Activated naive CD4-positive, alpha-beta T cell treated with anti-CD3 and anti-CD28 coated beads for 36 hours (primary cell): ENCODE measurements around the gene SUN3. TPM values are rescaled to one million over a fixed set of nuclear protein-coding genes. Genes with fewer than 3 reads are reported as not detected.
"Not testable (repeated sequence)": the region's sequence is repeated elsewhere in the genome, so short reads cannot be mapped to it uniquely, and the experiment has no call there.

Experiments
- CTCF ChIA-PET: fragments of 350-600 bp; sonication (Branson Sonifier 250); formaldehyde crosslinking; loops from one replicate; lab custom pipeline; 2021; ENCODE audit warnings: antibody characterized with exemption; lab: Charles Lee
- DNase-seq: peaks from one replicate; pipeline ENCODE4 v3.0.0-alpha.2; 2020
- H3K27ac Mint-ChIP-seq: one replicate; pipeline ENCODE4 v1.8.0; 2021; ENCODE audit warnings: mild to moderate bottlenecking, mixed read lengths
- H3K27me3 Mint-ChIP-seq: one replicate; pipeline ENCODE4 v1.8.0; 2021; ENCODE audit warnings: low read depth, mixed read lengths
- H3K36me3 Mint-ChIP-seq: one replicate; pipeline ENCODE4 v1.8.0; 2021; ENCODE audit warnings: low read depth, mixed read lengths
- H3K4me1 Mint-ChIP-seq: one replicate; pipeline ENCODE4 v1.8.0; 2021; ENCODE audit warnings: low read depth, mixed read lengths
- H3K4me3 Mint-ChIP-seq: one replicate; pipeline ENCODE4 v1.8.0; 2021; ENCODE audit warnings: mild to moderate bottlenecking, moderate library complexity, mixed read lengths
- H3K9me3 Mint-ChIP-seq: one replicate; pipeline ENCODE4 v1.8.0; 2021; ENCODE audit warnings: mixed read lengths
- intact Hi-C: fragments of 100-400 bp; cut with micrococcal nuclease; formaldehyde crosslinking; loops from one replicate; pipeline ENCODE4 v1.15.1; 2023
- total RNA-seq, 2 experiments: library from RNA; stranded (reverse); gene quantifications; one replicate each; pipeline ENCODE4 v1.2.3, GENCODE V29; 2021

SUN3 gene
- total RNA-seq, 2 experiments from 2014 or later, result not detected

DNA sequence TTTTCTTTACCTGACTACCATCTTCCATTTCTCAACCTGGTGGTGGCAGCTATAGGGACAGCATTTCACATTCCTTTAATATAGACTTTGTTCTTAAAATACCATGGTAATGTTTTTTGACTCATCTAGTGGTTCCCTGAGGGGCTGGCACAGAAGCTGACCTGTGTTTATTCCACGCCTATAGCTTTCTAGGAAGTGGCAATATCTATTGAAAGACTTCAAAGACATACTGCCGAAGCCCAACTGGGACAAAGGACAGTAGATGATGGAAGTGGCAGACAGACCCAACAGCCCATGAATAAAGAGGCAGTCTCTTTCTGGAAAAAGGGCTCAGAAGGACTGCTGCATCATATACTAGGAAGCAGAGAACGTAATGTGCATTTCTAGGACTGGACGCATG, 11.2 kb downstream of the SUN3 start:
- CTCF ChIA-PET, result no interaction called here
- H3K4me1 Mint-ChIP-seq, result no peaks in the 10 kb centered on the region
- intact Hi-C loops, result no loop called here
- DNase-seq, result no peak
- peaks cover 6% of the 10 kb centered on the region for H3K9me3 Mint-ChIP-seq
- H3K4me3 Mint-ChIP-seq, result no peak overlapping the region
- no peak overlapping the region for H3K27ac Mint-ChIP-seq
- peaks cover 2% of the 10 kb centered on the region for H3K36me3 Mint-ChIP-seq
- H3K27me3 Mint-ChIP-seq, result peaks cover 4% of the 10 kb centered on the region

GRCh38 chr7:48016641-48017040, 12.3 kb downstream of the SUN3 start:
- CTCF ChIA-PET, result no interaction called here
- H3K27ac Mint-ChIP-seq, result no peak overlapping the region
- H3K9me3 Mint-ChIP-seq, result peaks cover 6% of the 10 kb centered on the region
- DNase-seq, result no peak
- intact Hi-C loops, result no loop called here
- H3K36me3 Mint-ChIP-seq, result peaks cover 2% of the 10 kb centered on the region
- no peaks in the 10 kb centered on the region for H3K4me1 Mint-ChIP-seq
- H3K4me3 Mint-ChIP-seq, result no peak overlapping the region
- peaks cover 4% of the 10 kb centered on the region for H3K27me3 Mint-ChIP-seq

DNA sequence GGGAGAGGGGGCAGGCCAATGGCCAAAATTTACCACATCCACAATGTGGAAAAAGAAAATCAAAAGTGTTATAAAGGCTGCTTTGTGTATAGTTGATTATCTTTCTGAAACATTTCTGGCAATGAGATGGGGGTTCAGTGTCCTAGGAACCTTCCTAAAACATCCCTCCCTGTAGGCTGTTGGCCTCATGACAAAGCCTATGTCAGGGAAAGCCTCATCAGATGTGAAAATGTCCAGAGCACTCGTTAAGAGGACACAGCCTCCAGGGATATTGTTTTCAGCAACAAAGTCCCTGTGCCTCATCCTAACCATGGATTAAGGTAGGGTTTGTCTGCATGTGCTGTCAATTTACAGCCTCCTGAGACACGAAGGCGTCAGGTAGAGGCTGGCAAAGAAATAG, 17.0 kb downstream of the SUN3 start:
- no peak overlapping the region for H3K4me3 Mint-ChIP-seq
- H3K27me3 Mint-ChIP-seq, result peaks cover 4% of the 10 kb centered on the region
- CTCF ChIA-PET, result interaction anchor here (0.6 to 2.1 kb wide), 2 partner anchors 99 to 127 kb away, joined by 3 to 4 read pairs; no protein-coding TSS in a partner anchor

DNA sequence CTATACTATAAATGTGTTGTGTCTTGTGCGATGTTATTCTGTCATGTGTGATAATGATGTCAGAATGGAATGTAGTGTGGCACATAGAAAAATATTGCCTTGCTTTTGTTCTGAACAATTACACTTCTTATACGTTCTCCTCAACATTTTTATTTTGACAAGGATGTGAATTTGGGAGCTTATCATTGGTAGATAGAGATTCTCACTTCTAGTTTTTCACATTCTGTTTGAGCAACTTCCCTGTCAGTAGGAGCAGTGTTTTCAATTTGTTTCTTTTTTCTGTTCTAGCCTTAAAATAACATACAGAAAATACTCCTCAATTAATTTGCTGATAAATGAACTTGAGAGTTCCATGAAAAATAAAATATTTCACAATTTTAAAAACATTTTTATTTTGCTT, 17.6 kb downstream of the SUN3 start:
- Mint-ChIP-seq H3K36me3 (no peaks in the 10 kb centered on the region), H3K9me3 (no peaks in the 10 kb centered on the region), H3K27ac (no peak overlapping the region), H3K27me3 (peaks cover 4% of the 10 kb centered on the region), H3K4me1 (no peaks in the 10 kb centered on the region), H3K4me3 (no peak overlapping the region)
- DNase-seq, result no peak
- CTCF ChIA-PET, result interaction anchor here (0.6 to 1.7 kb wide), 2 partner anchors 99 to 128 kb away, joined by 3 to 4 read pairs; no protein-coding TSS in a partner anchor
- intact Hi-C loops, result no loop called here

More for the DNA sequence above, 17.0 kb downstream of the SUN3 start:
- Mint-ChIP-seq H3K9me3 (no peaks in the 10 kb centered on the region), H3K27ac (no peak overlapping the region), H3K4me1 (no peaks in the 10 kb centered on the region), H3K36me3 (no peaks in the 10 kb centered on the region)
- intact Hi-C loops, result no loop called here
- DNase-seq, result no peak

- no peaks in the 10 kb centered on the region for H3K27me3 Mint-ChIP-seq
Measured at GRCh38 chr7:48009954-48010353, 19.0 kb downstream of the SUN3 start.

GRCh38 chr7:48009257-48009656, 19.6 kb downstream of the SUN3 start:
- DNase-seq, result no peak
- CTCF ChIA-PET, result interaction anchor here (0.9 to 1.2 kb wide), 2 partner anchors 12 to 101 kb away, joined by 3 read pairs; no protein-coding TSS in a partner anchor

More at GRCh38 chr7:48009954-48010353, 19.0 kb downstream of the SUN3 start:
- CTCF ChIA-PET, result interaction anchor here (1.2 to 1.7 kb wide), 2 partner anchors 101 kb away, joined by 3 to 4 read pairs; no protein-coding TSS in a partner anchor
- intact Hi-C loops, result no loop called here
- Mint-ChIP-seq H3K9me3 (no peaks in the 10 kb centered on the region), H3K27ac (no peak overlapping the region), H3K36me3 (no peaks in the 10 kb centered on the region), H3K4me3 (no peak overlapping the region), H3K4me1 (no peaks in the 10 kb centered on the region)
- no peak for DNase-seq

DNA sequence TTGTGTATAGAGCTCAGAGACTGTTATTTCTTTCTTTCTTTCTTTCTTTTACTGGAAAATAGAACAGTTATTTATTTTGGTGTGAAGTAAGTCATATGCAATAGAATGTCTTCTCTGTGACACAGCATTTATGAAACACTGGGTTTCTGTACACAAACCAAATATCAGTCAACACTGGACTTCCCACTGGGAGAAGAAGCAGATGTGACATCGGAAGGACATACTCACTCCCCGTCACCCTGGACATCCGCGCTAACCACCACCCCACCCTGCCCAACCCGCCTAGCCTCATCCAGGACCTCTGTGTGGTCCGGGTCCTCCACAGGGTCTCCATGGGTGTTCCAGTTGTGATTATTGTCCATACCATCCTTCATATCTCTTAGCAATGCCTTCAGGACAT, 22.0 kb downstream of the SUN3 start:
- no peak overlapping the region for H3K27ac Mint-ChIP-seq
- no peaks in the 10 kb centered on the region for H3K4me1 Mint-ChIP-seq
- intact Hi-C loops, result no loop called here
- no peaks in the 10 kb centered on the region for H3K36me3 Mint-ChIP-seq
- no peaks in the 10 kb centered on the region for H3K27me3 Mint-ChIP-seq
- H3K9me3 Mint-ChIP-seq, result no peaks in the 10 kb centered on the region
- no peak overlapping the region for H3K4me3 Mint-ChIP-seq
- no peak for DNase-seq
- CTCF ChIA-PET, result no interaction called here

More at GRCh38 chr7:48009257-48009656, 19.6 kb downstream of the SUN3 start:
- no peaks in the 10 kb centered on the region for H3K36me3 Mint-ChIP-seq
- no peaks in the 10 kb centered on the region for H3K27me3 Mint-ChIP-seq
- no peak overlapping the region for H3K4me3 Mint-ChIP-seq
- H3K4me1 Mint-ChIP-seq, result no peaks in the 10 kb centered on the region
- no peak overlapping the region for H3K27ac Mint-ChIP-seq
- no peaks in the 10 kb centered on the region for H3K9me3 Mint-ChIP-seq
- intact Hi-C loops, result no loop called here

DNA sequence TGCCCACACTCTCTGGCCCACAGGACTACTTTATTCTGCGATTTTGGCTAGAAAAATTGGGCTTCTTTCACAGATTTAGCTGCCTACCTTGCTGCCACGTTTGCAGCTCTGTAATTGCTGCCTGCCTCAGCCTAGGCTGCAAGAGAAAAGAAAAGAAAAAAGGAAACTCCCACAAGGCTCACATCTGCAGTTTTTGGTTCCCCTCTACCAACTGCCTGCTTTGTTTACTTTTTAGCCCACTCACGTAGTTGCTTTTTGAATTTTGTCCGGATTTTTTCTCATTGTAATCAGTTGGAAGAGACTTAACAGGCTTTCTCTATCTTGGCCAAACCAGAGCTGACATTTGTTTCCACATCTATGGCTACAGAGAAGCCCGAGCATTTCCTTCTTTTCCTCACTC, 24.3 kb downstream of the SUN3 start:
- Mint-ChIP-seq H3K27ac (no peak overlapping the region), H3K36me3 (no peaks in the 10 kb centered on the region), H3K27me3 (no peaks in the 10 kb centered on the region), H3K9me3 (no peaks in the 10 kb centered on the region), H3K4me1 (no peaks in the 10 kb centered on the region), H3K4me3 (no peak overlapping the region)
- CTCF ChIA-PET, result no interaction called here
- no peak for DNase-seq
- intact Hi-C loops, result no loop called here

DNA sequence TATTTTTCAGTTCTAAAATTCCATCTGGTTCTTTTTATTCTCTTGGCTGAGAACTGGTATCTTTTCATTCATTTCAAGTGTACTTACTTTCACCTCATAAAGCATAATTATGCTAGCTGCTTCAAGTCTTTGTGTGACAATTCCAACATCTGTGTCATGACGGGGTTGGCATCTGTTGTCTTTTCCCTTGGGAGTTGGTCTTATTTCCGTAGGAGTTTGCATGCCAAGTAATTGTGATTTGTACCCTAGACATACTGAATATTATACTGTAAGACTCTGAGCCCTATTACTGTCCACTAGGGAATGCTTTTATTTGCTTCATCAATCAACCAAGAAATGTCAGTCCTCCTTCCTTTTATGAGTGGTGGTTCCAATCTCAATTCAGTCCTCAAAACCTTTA, 24.9 kb downstream of the SUN3 start:
- Mint-ChIP-seq H3K9me3 (no peaks in the 10 kb centered on the region), H3K27ac (no peak overlapping the region), H3K4me1 (no peaks in the 10 kb centered on the region), H3K27me3 (no peaks in the 10 kb centered on the region), H3K36me3 (no peaks in the 10 kb centered on the region), H3K4me3 (no peak overlapping the region)
- no peak for DNase-seq
- intact Hi-C loops, result no loop called here
- CTCF ChIA-PET, result no interaction called here

- H3K27ac Mint-ChIP-seq, H3K27me3 Mint-ChIP-seq, H3K4me1 Mint-ChIP-seq, H3K4me3 Mint-ChIP-seq, H3K9me3 Mint-ChIP-seq, DNase-seq, H3K36me3 Mint-ChIP-seq, intact Hi-C loops: not testable (repeated sequence)
- CTCF ChIA-PET, result interaction anchor here (1.1 to 1.7 kb wide), 4 partner anchors 9 to 110 kb away, joined by 3 to 10 read pairs (median 4); no protein-coding TSS in a partner anchor
Measured at GRCh38 chr7:48000164-48000563, 28.7 kb downstream of the SUN3 start.

- intact Hi-C loops, result no loop called here
- Mint-ChIP-seq H3K27ac (no peak overlapping the region), H3K4me3 (no peak overlapping the region), H3K4me1 (no peaks in the 10 kb centered on the region), H3K36me3 (no peaks in the 10 kb centered on the region), H3K9me3 (no peaks in the 10 kb centered on the region), H3K27me3 (no peaks in the 10 kb centered on the region)
- DNase-seq, result no peak
- CTCF ChIA-PET, result interaction anchor here (1.7 kb wide), 1 partner anchor 54 kb away, joined by 3 read pairs; no protein-coding TSS in a partner anchor
Measured at GRCh38 chr7:47999413-47999812, 29.5 kb downstream of the SUN3 start.

DNA sequence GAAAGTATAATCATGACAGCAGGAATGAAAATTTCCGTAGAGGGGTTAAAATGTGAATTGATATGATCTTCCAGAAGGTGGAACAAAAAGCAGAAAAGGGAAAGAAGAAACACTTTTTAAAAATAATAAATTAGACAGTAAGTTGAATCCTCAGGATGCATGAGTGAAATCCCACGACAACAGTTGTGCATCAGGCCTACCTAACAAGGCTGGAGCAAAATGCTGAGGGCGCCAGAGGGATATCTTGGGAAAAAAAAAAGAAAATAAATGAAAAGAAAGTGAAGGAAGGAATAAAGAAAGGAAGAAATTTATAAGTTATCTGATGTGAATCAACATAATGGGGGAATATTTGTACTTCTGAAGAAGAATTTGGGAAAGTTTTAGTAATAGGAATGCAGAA, 36.5 kb downstream of the SUN3 start:
- H3K4me1 Mint-ChIP-seq, result peaks cover 16% of the 10 kb centered on the region
- DNase-seq, result no peak
- CTCF ChIA-PET, result interaction anchor here (0.7 to 6.3 kb wide), 16 partner anchors 8 to 162 kb away, joined by 3 to 101 read pairs (median 8); partner anchors contain the start of genes HUS1 and UPP1
- H3K36me3 Mint-ChIP-seq, result no peaks in the 10 kb centered on the region
- intact Hi-C loops, result loop anchor here (1.0 to 5.0 kb wide), 3 partner anchors 49 to 305 kb away; partner anchors contain the start of gene UPP1
- peak overlapping the region; percentile 92 for H3K4me3 Mint-ChIP-seq
- no peaks in the 10 kb centered on the region for H3K9me3 Mint-ChIP-seq
- H3K27ac Mint-ChIP-seq, result peak overlapping the region; percentile 93
- H3K27me3 Mint-ChIP-seq, result no peaks in the 10 kb centered on the region

- Mint-ChIP-seq H3K4me3 (peak overlapping the region; percentile 92), H3K4me1 (peaks cover 16% of the 10 kb centered on the region)
Measured at GRCh38 chr7:47991741-47992311, 37.1 kb downstream of the SUN3 start.

More at GRCh38 chr7:47991741-47992311, 37.1 kb downstream of the SUN3 start:
- Mint-ChIP-seq H3K27ac (peak overlapping the region; percentile 93), H3K9me3 (no peaks in the 10 kb centered on the region), H3K27me3 (no peaks in the 10 kb centered on the region), H3K36me3 (no peaks in the 10 kb centered on the region)
- intact Hi-C loops, result loop anchor here (1.0 to 5.0 kb wide), 10 partner anchors 13 to 305 kb away; partner anchors contain the start of genes C7orf57, HUS1 and UPP1
- CTCF ChIA-PET, result interaction anchor here (0.7 to 6.3 kb wide), 19 partner anchors 8 to 163 kb away, joined by 3 to 101 read pairs (median 6); partner anchors contain the start of genes HUS1 and UPP1
- DNase-seq, result peak; percentile 94
